Measurements from ENCODE around the gene SDK1. TPM values are rescaled to one million over a fixed set of nuclear protein-coding genes. Genes with fewer than 3 reads are reported as not detected.

Gene SDK1
- total RNA-seq, 2 donors from 2014 or later = 4.8 to 13.2 TPM

DNA sequence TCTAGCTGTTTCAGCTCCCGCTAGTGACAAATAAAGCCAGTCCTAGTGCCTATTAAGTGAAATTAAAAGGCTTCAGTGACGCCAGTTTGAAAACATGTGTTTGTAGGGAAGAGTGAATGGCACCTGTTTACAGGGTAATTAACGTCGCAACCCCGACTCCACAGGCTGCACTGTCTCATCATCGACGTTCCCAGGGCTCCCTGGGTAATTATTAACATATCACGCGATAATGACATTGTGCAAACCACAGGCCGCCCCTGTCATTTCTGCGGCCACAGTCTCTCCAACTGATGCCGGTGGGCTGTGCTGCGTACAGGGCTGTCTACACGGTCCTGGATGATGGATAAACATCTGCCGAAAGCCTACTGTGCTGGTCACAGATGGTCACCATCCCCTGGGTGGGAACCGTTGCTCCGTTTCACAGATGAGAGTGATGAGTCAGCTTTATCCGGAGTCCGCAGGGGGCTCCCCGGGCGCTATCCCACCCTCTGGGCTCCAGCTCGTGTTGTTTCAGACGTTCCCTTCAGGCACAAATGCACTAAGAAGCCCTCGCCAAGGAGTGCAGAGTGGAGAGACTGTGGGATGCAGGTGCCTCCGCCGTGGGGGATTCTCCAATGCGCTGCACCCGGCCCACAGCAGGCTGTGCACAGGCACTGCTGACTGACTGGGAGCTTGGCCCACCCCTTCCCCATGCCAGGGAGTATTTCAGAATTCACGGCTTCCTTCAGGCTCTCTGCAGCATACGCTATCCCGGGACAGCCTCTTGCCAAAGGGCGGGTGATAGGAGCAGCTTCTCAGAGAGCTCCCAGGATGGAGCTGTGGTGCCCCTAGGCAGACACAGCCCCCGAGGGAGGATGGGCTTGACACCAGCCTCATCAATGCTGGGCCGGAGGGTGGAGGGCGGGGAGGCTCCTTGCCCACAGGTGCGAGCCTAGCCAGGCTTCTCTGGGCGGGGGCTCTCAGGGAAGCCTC lies 889.2 kb downstream of the SDK1 start:
- no peaks in the 10 kb centered on the region for H3K36me3 ChIP-seq
- no peaks in the 10 kb centered on the region for H3K9me3 ChIP-seq
- H3K27me3 ChIP-seq (replicated peaks; ENCODE audit: insufficient read depth) = no peaks in the 10 kb centered on the region
- TF ChIP-seq POLR2A (IDR thresholded peaks at IDR 0.05) (no peak), POLR2AphosphoS5 (IDR thresholded peaks at IDR 0.05) (no peak)
- TF ChIP-seq, protein P1, sequence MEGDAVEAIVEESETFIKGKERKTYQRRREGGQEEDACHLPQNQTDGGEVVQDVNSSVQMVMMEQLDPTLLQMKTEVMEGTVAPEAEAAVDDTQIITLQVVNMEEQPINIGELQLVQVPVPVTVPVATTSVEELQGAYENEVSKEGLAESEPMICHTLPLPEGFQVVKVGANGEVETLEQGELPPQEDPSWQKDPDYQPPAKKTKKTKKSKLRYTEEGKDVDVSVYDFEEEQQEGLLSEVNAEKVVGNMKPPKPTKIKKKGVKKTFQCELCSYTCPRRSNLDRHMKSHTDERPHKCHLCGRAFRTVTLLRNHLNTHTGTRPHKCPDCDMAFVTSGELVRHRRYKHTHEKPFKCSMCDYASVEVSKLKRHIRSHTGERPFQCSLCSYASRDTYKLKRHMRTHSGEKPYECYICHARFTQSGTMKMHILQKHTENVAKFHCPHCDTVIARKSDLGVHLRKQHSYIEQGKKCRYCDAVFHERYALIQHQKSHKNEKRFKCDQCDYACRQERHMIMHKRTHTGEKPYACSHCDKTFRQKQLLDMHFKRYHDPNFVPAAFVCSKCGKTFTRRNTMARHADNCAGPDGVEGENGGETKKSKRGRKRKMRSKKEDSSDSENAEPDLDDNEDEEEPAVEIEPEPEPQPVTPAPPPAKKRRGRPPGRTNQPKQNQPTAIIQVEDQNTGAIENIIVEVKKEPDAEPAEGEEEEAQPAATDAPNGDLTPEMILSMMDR (IDR thresholded peaks at IDR 0.05) = no peak
- no peak for DNase-seq (ENCODE audit: low spot score)
- intact Hi-C loops (cut with DNase I) = no loop called here
- 79% methylated on average over 37 of the region's 37 CpGs for WGBS
- H3K27ac ChIP-seq = no peak overlapping the region
- no peak overlapping the region for H3K4me3 ChIP-seq
- no peaks in the 10 kb centered on the region for H3K4me1 ChIP-seq (replicated peaks)

DNA sequence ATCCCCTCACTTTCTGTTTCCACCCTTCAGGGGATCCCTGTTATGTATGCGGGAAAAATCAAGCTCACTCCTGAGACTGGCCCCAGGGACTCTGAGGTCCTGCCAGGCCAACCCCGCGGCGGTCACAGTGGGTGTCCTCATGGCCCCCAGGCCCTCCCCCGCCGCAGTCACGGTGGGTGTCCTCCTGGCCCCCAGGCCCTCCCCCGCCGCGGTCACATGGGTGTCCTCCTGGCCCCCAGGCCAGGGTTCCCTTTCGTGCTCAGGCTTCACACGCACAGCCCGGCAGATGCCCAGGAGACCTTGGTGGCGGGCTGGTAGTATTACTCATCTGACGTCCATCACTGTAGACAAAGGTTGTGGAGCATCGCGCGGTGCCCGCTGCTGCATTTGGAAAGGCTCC lies 890.0 kb downstream of the SDK1 start:
- WGBS = 89% methylated on average over 19 of the region's 19 CpGs
- TF ChIP-seq, protein P1 (IDR thresholded peaks at IDR 0.05) = no peak
- no peak for TF ChIP-seq POLR2AphosphoS5 (IDR thresholded peaks at IDR 0.05)
- TF ChIP-seq POLR2A (IDR thresholded peaks at IDR 0.05) = no peak
- Histone ChIP-seq H3K27ac (no peak overlapping the region), H3K4me1 (replicated peaks) (no peaks in the 10 kb centered on the region), H3K4me3 (no peak overlapping the region), H3K9me3 (no peaks in the 10 kb centered on the region), H3K36me3 (no peaks in the 10 kb centered on the region), H3K27me3 (replicated peaks; ENCODE audit: insufficient read depth) (no peaks in the 10 kb centered on the region)
- intact Hi-C loops (cut with DNase I) = no loop called here
- no peak for DNase-seq (ENCODE audit: low spot score)

DNA sequence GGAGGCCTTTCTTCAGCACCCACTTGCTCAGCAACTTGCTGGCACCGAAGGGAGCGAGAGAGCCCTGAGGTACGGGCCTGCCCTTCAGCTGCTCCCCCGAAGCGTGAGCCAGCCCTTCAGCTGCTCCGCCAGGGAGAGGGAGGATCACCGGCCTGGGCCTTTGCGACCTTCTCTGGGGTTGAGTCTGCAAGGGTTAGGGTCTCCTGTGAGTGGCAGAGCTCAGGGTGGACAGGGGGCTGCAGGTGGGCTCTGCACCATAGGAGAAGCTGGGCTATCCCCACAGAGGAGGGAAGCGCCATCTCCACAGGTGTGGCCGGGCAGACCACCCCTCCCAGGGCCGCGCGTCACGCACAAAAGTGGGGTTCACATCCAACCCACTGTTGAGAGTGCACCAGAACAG lies 890.5 kb downstream of the SDK1 start:
- Histone ChIP-seq H3K36me3 (no peaks in the 10 kb centered on the region), H3K4me1 (replicated peaks) (no peaks in the 10 kb centered on the region), H3K27me3 (replicated peaks; ENCODE audit: insufficient read depth) (no peaks in the 10 kb centered on the region), H3K27ac (no peak overlapping the region), H3K4me3 (no peak overlapping the region), H3K9me3 (no peaks in the 10 kb centered on the region)
- 93% methylated on average over 14 of the region's 14 CpGs for WGBS
- no peak for DNase-seq (ENCODE audit: low spot score)
- intact Hi-C loops (cut with DNase I) = no loop called here
- TF ChIP-seq, protein P1 (IDR thresholded peaks at IDR 0.05) = no peak
- no peak for TF ChIP-seq POLR2AphosphoS5 (IDR thresholded peaks at IDR 0.05)
- no peak for TF ChIP-seq POLR2A (IDR thresholded peaks at IDR 0.05)

DNA sequence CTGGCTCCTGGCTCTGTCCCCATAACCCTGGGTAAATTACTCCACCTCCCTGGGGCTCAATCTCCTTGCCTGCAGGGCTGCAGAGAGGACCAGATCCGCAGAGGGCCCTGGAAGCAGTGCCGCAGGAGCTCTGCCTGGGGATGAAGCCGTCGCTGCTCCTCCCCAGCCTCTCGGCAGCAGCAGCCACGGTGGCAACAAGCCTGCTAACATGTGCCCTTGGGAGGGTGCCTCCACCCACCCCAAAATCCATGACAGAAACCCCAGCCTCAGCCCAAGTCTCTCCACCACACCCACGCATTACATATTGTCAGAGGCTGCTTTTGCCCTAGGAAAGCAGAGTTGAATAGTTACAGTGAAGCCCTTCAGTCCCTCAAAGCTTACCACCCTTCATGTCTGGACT lies 894.6 kb downstream of the SDK1 start:
- intact Hi-C loops (cut with DNase I) = no loop called here
- Histone ChIP-seq H3K4me3 (no peak overlapping the region), H3K27me3 (replicated peaks; ENCODE audit: insufficient read depth) (no peaks in the 10 kb centered on the region), H3K27ac (no peak overlapping the region), H3K36me3 (no peaks in the 10 kb centered on the region), H3K9me3 (no peaks in the 10 kb centered on the region), H3K4me1 (replicated peaks) (no peaks in the 10 kb centered on the region)
- no peak for DNase-seq (ENCODE audit: low spot score)
- TF ChIP-seq, protein P1 (IDR thresholded peaks at IDR 0.05) = no peak
- TF ChIP-seq POLR2A (IDR thresholded peaks at IDR 0.05) (no peak), POLR2AphosphoS5 (IDR thresholded peaks at IDR 0.05) (no peak)
- 68% methylated on average over 7 of the region's 7 CpGs for WGBS
